HG03025 (cell line): Measurements from ENCODE around the gene INVS.
"Not testable (repeated sequence)": the region's sequence is repeated elsewhere in the genome, so short reads cannot be mapped to it uniquely, and the experiment has no call there.

ENCODE experiments used
- ATAC-seq: cut with Tn5 transposase; IDR thresholded peaks from one replicate; pipeline ENCODE4 v1.9.1; 2021; ENCODE audit warnings: mild to moderate bottlenecking, moderate library complexity; ENCODE audit not compliant: unreplicated experiment, low FRiP score

INVS gene

GRCh38 chr9:100117316-100117715 lies 18.3 kb downstream of the INVS start:
- no peak for ATAC-seq

GRCh38 chr9:100120286-100120685 lies 21.2 kb downstream of the INVS start:
- no peak for ATAC-seq

GRCh38 chr9:100125236-100125635 lies 26.2 kb downstream of the INVS start:
- ATAC-seq = no peak

- no peak for ATAC-seq
Observed at GRCh38 chr9:100125910-100126309, 26.9 kb downstream of the INVS start.

GRCh38 chr9:100126423-100126822 lies 27.4 kb downstream of the INVS start:
- ATAC-seq = no peak

- no peak for ATAC-seq
Observed at GRCh38 chr9:100129772-100130171, 30.7 kb downstream of the INVS start.

- no peak for ATAC-seq
Observed at GRCh38 chr9:100131216-100131615, 32.2 kb downstream of the INVS start.

GRCh38 chr9:100131875-100132430 lies 32.9 kb downstream of the INVS start:
- ATAC-seq = no peak

GRCh38 chr9:100134731-100135130 lies 35.7 kb downstream of the INVS start:
- ATAC-seq = no peak

- not testable (repeated sequence) for ATAC-seq
Observed at GRCh38 chr9:100136799-100137198, 37.8 kb downstream of the INVS start.

GRCh38 chr9:100140303-100140702 lies 41.3 kb downstream of the INVS start:
- not testable (repeated sequence) for ATAC-seq

- ATAC-seq = not testable (repeated sequence)
Observed at GRCh38 chr9:100141862-100142261, 42.8 kb downstream of the INVS start.

GRCh38 chr9:100145167-100145934 lies 46.3 kb downstream of the INVS start:
- not testable (repeated sequence) for ATAC-seq

- not testable (repeated sequence) for ATAC-seq
Observed at GRCh38 chr9:100145976-100146375, 46.9 kb downstream of the INVS start.

GRCh38 chr9:100150214-100150613 lies 51.2 kb downstream of the INVS start:
- ATAC-seq = no peak

- no peak for ATAC-seq
Observed at GRCh38 chr9:100160021-100160420, 61.0 kb downstream of the INVS start.

- ATAC-seq = no peak
Observed at GRCh38 chr9:100167176-100167575, 68.1 kb downstream of the INVS start.

- ATAC-seq = no peak
Observed at GRCh38 chr9:100167915-100168654, 69.0 kb downstream of the INVS start.

- ATAC-seq = no peak
Observed at GRCh38 chr9:100170085-100170484, 71.0 kb downstream of the INVS start.

GRCh38 chr9:100170556-100170955 lies 71.5 kb downstream of the INVS start:
- no peak for ATAC-seq

- ATAC-seq = no peak
Observed at GRCh38 chr9:100186356-100186755, 87.3 kb downstream of the INVS start.

GRCh38 chr9:100190339-100190738 lies 91.3 kb downstream of the INVS start:
- ATAC-seq = no peak
